NK-92 (cell line): ENCODE data around the gene UBR1.

Experiments
- DNase-seq: peaks from one replicate; lab custom pipeline; 2025; ENCODE audit not compliant: unreplicated experiment; lab: John Stamatoyannopoulos, UW

Gene UBR1

GRCh38 chr15:43107751-43108150, 1.9 kb upstream of the UBR1 start:
- DNase-seq = no peak

- no peak for DNase-seq
Observed at GRCh38 chr15:43106486-43106829, 620 bp upstream of the UBR1 start.

- DNase-seq = no peak
Observed at GRCh38 chr15:43105077-43105736, 631 bp downstream of the UBR1 start.

DNA sequence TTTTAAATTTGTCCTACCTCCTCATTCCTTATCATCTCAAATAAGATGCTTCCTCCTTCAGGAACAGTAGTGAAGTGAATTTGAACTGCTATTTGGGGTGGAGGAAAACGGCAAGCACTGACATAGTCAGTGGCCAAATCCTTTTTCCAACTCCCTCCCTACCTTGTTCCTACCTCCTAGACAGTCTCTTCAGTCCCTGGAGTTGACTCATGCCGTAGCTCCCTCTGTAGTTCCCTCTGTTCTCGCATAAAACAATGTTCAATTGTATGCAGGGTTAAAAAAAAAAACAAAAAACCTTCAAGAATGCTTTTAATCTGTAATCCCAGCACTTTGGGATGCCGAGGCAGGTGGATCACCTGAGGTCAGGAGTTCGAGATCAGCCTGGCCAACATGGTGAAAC, 1.4 kb downstream of the UBR1 start:
- DNase-seq = no peak

- no peak for DNase-seq
Observed at GRCh38 chr15:43103907-43104306, 1.9 kb downstream of the UBR1 start.

GRCh38 chr15:43102187-43102586, 3.7 kb downstream of the UBR1 start:
- no peak for DNase-seq

- DNase-seq = no peak
Observed at GRCh38 chr15:43100971-43101370, 4.9 kb downstream of the UBR1 start.

DNA sequence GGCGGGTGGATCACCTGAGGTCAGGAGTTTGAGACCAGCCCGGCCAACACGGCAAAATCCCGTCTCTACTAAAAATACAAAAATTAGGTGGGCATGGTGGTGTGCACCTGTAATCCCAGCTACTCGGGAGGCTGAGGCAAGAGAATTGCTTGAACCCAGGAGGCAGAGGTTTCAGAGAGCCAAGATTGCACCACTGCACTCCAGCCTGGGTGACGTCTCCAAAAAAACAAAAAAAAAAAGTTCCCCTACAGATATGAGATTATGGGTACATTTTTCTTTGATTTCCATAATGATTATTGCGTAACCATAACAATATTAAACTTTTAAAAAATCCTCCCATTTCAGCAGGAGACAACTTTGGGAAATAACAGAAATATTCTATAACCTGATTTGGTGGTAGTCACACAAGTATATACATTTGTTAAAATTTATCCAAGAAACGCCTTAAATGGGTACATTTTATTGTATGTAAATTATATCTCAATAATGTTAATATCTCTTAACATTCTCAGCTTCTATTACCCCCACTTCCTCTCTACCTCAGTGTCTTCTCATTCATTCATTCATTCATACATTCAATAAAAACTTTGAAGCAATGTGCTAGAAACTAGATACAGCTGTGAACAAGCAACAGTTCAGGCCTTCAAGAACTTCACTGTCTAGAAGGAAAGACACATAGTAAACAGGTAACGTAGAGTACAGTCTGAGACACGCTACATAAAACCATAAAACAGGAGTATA, 6.6 kb downstream of the UBR1 start:
- DNase-seq = no peak

DNA sequence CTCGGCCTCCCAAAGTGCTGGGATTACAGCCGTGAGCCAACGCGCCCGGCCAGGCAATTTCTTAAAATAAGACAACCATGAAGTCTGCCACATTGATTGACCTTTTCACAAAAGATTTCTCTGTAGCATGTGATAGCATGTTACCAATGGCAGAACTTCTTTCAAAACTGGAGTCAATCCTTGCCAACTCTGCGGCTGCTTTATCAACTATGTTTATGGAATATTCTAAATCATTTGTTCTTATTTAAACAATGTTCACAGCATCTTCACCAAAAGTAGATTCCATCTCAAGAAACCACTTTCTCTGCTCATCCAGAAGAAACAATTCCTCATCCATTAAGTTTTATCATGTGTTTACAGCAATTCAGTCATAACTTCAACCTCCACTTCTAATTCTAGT, 9.4 kb downstream of the UBR1 start:
- DNase-seq = no peak

DNA sequence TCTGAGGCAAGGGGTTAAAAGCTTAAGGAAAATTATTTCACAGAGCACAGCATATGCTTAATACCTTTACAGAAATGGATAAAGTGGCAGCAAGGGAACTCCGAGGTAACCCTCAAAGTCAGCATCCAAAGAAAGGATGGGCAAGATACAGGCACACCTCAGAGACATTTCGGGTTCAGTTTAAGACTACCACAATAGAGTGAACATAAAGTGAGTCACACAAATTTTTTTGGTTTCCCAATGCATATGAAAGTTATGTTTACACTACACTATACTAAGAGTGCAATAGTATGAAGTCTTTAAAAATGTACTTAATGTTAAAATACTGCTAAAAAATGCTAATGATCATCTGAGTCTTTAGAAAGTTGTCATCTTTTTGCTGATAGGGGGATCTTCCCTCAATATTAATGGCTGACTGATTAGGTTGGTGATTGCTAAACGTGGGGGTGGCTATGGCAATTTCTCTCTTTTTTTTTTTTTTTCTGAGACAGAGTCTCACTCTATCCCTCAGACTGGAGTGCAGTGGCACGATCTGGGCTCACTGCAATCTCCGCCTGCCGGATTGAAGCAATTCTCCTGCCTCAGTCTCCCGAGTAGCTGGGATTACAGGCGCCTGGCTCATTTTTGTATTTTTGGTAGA, 10.0 kb downstream of the UBR1 start:
- no peak for DNase-seq

- DNase-seq = no peak
Observed at GRCh38 chr15:43095243-43095642, 10.6 kb downstream of the UBR1 start.

GRCh38 chr15:43094416-43095030, 11.3 kb downstream of the UBR1 start:
- DNase-seq = no peak

DNA sequence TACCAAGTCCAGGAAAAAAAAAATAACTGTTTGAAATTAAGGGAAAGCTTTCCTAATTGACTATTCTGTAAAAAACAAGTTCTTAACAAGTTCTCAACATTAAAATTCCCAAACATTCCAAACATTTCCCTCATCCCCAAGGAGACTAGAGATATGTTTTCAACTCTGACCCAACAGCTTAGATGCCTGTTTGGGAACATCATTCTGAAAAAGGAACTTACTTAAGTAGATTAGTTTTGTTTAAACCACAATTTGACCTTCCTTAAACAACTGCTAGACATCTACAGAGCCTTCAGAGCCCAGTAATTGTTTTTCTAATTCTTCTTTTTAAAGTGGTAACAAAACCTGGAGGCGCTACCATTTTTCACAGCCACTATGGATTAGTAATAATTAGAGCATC, 12.8 kb downstream of the UBR1 start:
- no peak for DNase-seq

GRCh38 chr15:43091859-43092258, 14.0 kb downstream of the UBR1 start:
- no peak for DNase-seq

GRCh38 chr15:43086551-43086950, 19.3 kb downstream of the UBR1 start:
- DNase-seq = no peak

- no peak for DNase-seq
Observed at GRCh38 chr15:43085921-43086320, 19.9 kb downstream of the UBR1 start.

- no peak for DNase-seq
Observed at GRCh38 chr15:43082509-43082908, 23.3 kb downstream of the UBR1 start.

DNA sequence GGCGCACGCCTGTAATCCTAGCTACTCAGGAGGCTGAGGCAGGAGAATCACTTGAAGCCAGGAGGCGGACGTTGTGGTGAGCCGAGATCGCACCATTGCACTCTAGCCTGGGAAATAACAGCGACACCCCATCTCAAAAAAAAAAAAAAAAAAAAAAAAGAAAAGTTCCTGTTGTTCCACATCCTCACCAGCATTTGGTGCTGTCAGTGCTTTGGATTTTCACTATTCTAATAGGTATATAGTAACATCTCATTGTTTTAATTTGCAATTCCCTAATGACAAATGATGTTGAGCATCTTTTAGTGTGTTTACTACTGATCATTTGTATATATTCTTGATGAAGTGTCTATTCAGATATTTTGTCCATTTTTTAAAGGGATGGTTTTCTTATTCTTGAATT, 24.6 kb downstream of the UBR1 start:
- DNase-seq = no peak

- DNase-seq = no peak
Observed at GRCh38 chr15:43071451-43071850, 34.4 kb downstream of the UBR1 start.

DNA sequence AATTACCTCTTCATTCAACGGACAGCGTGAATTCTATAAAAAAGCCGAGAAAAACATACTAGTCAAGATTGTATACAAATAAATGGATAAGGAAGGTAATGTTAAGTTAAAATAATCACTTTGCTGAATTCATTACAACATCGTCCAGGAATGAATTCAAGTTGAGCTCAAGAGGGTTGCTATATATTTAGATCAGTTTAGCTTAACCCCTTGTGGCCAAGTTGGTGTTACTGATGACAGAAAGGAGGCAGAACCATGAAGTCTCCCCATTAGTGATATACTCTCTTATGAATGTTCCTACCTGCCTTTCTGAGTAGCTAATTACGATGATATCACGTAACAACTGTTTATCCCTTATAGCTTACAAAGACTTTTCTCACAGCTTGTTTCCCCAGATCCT, 34.9 kb downstream of the UBR1 start:
- no peak for DNase-seq

GRCh38 chr15:43070249-43070648, 35.6 kb downstream of the UBR1 start:
- no peak for DNase-seq
